ENCODE measurements around the gene KIAA0930.

DNA sequence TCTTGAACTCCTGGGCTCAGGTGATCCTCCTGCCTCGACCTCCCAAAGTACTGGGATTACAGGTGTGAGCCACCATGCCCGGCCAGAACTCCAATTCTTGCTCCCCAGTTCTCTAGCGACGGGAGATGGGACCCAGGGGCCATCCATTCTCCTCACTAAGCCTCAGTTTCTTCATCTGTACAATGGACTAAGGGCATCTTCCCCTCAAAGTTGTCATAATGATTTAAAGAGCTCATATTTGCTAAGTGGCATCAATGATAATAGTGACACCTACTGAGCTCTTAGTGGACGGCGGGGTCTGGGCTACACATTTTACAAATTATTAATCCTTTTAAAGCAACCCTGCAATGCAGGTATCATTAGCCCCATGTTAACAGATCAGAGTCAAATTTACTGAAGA lies 34.5 kb downstream of the KIAA0930 start:
- TF ChIP-seq CTCF (IDR thresholded peaks at IDR 0.05 in 8 of 11, conservative IDR thresholded peaks at IDR 0.05 in 3 of 11), result no peak
- TF ChIP-seq POLR2AphosphoS5 (IDR thresholded peaks at IDR 0.05), result no peak
- no peak for TF ChIP-seq POLR2A (IDR thresholded peaks at IDR 0.05)

All from spleen (tissue), 7 donors.